ENCODE data around the gene STIMATE. TPM values are rescaled to one million over a fixed set of nuclear protein-coding genes. Genes with fewer than 3 reads are reported as not detected.

Gene STIMATE
- total RNA-seq, 4 donors from 2014 or later = 8.2 to 33.0 (median 16.4) TPM

GRCh38 chr3:52820736-52821135, 76.6 kb downstream of the STIMATE start:
- H3K4me1 ChIP-seq = no peaks in the 10 kb centered on the region
- in situ Hi-C loops (cut with MboI; ENCODE audit: low pct_ligation_motif_present in 1 of 4, low pct_unique_long_range_greater_than_20kb in 1 of 4, low sequenced_read_pairs in 3 of 4) (no loop called here), intact Hi-C loops (cut with DNase I; ENCODE audit: low total_unique reads) (no loop called here)
- no peak for DNase-seq
- 46% methylated on average over 10 of the region's 11 CpGs; no CpG with 5 or more reads in 1 of the 2 donors for WGBS, 2 donors (ENCODE audit: low coverage in 1 of 2)
- H3K36me3 ChIP-seq = no peaks in the 10 kb centered on the region
- H3K4me3 ChIP-seq = no peak overlapping the region
- no peaks in the 10 kb centered on the region for H3K9me3 ChIP-seq
- TF ChIP-seq EP300 (IDR thresholded peaks at IDR 0.05; ENCODE audit: low read depth) (no peak), POLR2AphosphoS5 (IDR thresholded peaks at IDR 0.05) (no peak), CTCF (IDR thresholded peaks at IDR 0.05) (peak in 4 of 5 experiments; percentile 29 to 39 (median 34)), POLR2A (IDR thresholded peaks at IDR 0.05) (no peak)
- no peak overlapping the region for H3K27ac ChIP-seq
- no peaks in the 10 kb centered on the region for H3K27me3 ChIP-seq

- Histone ChIP-seq H3K27ac (no peak overlapping the region), H3K4me1 (no peaks in the 10 kb centered on the region), H3K9me3 (no peaks in the 10 kb centered on the region), H3K4me3 (no peak overlapping the region), H3K36me3 (no peaks in the 10 kb centered on the region), H3K27me3 (no peaks in the 10 kb centered on the region)
- TF ChIP-seq CTCF (IDR thresholded peaks at IDR 0.05) (no peak), EP300 (IDR thresholded peaks at IDR 0.05; ENCODE audit: low read depth) (no peak), POLR2AphosphoS5 (IDR thresholded peaks at IDR 0.05) (no peak), POLR2A (IDR thresholded peaks at IDR 0.05) (no peak)
- in situ Hi-C loops (cut with MboI; ENCODE audit: low pct_ligation_motif_present in 1 of 4, low pct_unique_long_range_greater_than_20kb in 1 of 4, low sequenced_read_pairs in 3 of 4) (no loop called here), intact Hi-C loops (cut with DNase I; ENCODE audit: low total_unique reads) (no loop called here)
- DNase-seq = no peak
- 88% methylated on average over 2 of the region's 2 CpGs; no CpG with 5 or more reads in 1 of the 2 donors for WGBS, 2 donors (ENCODE audit: low coverage in 1 of 2)
Observed at GRCh38 chr3:52819936-52820335, 77.4 kb downstream of the STIMATE start.

- Histone ChIP-seq H3K4me3 (no peak overlapping the region), H3K36me3 (no peaks in the 10 kb centered on the region), H3K27ac (no peak overlapping the region), H3K4me1 (no peaks in the 10 kb centered on the region), H3K9me3 (no peaks in the 10 kb centered on the region), H3K27me3 (no peaks in the 10 kb centered on the region)
- intact Hi-C loops (cut with DNase I; ENCODE audit: low total_unique reads) = no loop called here
- in situ Hi-C loops (cut with MboI; ENCODE audit: low pct_ligation_motif_present in 1 of 4, low pct_unique_long_range_greater_than_20kb in 1 of 4, low sequenced_read_pairs in 3 of 4) = no loop called here
- DNase-seq = no peak
- 89% methylated on average over 7 of the region's 7 CpGs; no CpG with 5 or more reads in 1 of the 2 donors for WGBS, 2 donors (ENCODE audit: low coverage in 1 of 2)
- TF ChIP-seq EP300 (IDR thresholded peaks at IDR 0.05; ENCODE audit: low read depth) = no peak
- no peak for TF ChIP-seq CTCF (IDR thresholded peaks at IDR 0.05)
- TF ChIP-seq POLR2AphosphoS5 (IDR thresholded peaks at IDR 0.05) = no peak
- no peak for TF ChIP-seq POLR2A (IDR thresholded peaks at IDR 0.05)
Observed at GRCh38 chr3:52817860-52818259, 79.5 kb downstream of the STIMATE start.

- in situ Hi-C loops (cut with MboI; ENCODE audit: low pct_ligation_motif_present in 1 of 4, low pct_unique_long_range_greater_than_20kb in 1 of 4, low sequenced_read_pairs in 3 of 4) (no loop called here), intact Hi-C loops (cut with DNase I; ENCODE audit: low total_unique reads) (no loop called here)
- no peaks in the 10 kb centered on the region for H3K36me3 ChIP-seq
- no peak overlapping the region for H3K27ac ChIP-seq
- H3K4me1 ChIP-seq = no peaks in the 10 kb centered on the region
- TF ChIP-seq POLR2A (IDR thresholded peaks at IDR 0.05) = no peak
- no peaks in the 10 kb centered on the region for H3K27me3 ChIP-seq
- no peak for DNase-seq
- 91% methylated on average over 10 of the region's 10 CpGs; no CpG with 5 or more reads in 1 of the 2 donors for WGBS, 2 donors (ENCODE audit: low coverage in 1 of 2)
- H3K4me3 ChIP-seq = no peak overlapping the region
- H3K9me3 ChIP-seq = no peaks in the 10 kb centered on the region
Observed at GRCh38 chr3:52817221-52817620, 80.1 kb downstream of the STIMATE start.

GRCh38 chr3:52816654-52817053, 80.7 kb downstream of the STIMATE start:
- intact Hi-C loops (cut with DNase I; ENCODE audit: low total_unique reads) = no loop called here
- in situ Hi-C loops (cut with MboI; ENCODE audit: low pct_ligation_motif_present in 1 of 4, low pct_unique_long_range_greater_than_20kb in 1 of 4, low sequenced_read_pairs in 3 of 4) = no loop called here
- Histone ChIP-seq H3K27me3 (no peaks in the 10 kb centered on the region), H3K4me3 (no peak overlapping the region), H3K36me3 (no peaks in the 10 kb centered on the region), H3K9me3 (no peaks in the 10 kb centered on the region), H3K4me1 (no peaks in the 10 kb centered on the region), H3K27ac (no peak overlapping the region)
- TF ChIP-seq POLR2AphosphoS5 (IDR thresholded peaks at IDR 0.05) (no peak), EP300 (IDR thresholded peaks at IDR 0.05; ENCODE audit: low read depth) (no peak), CTCF (IDR thresholded peaks at IDR 0.05) (no peak), POLR2A (IDR thresholded peaks at IDR 0.05) (no peak)
- 93% methylated on average over 10 of the region's 10 CpGs; no CpG with 5 or more reads in 1 of the 2 donors for WGBS, 2 donors (ENCODE audit: low coverage in 1 of 2)
- DNase-seq = no peak
